T1000 (cell line): ENCODE data around the gene CTTNBP2NL.
A peak's percentile ranks its signal among the peaks of the same experiment; 100 is the strongest.
"Not testable (repeated sequence)": the region's sequence is repeated elsewhere in the genome, so short reads cannot be mapped to it uniquely, and the experiment has no call there.

Experiments used
- DNase-seq: peaks from one replicate; lab custom pipeline; 2025; ENCODE audit warnings: mixed read lengths; lab: John Stamatoyannopoulos, UW

Gene CTTNBP2NL

DNA sequence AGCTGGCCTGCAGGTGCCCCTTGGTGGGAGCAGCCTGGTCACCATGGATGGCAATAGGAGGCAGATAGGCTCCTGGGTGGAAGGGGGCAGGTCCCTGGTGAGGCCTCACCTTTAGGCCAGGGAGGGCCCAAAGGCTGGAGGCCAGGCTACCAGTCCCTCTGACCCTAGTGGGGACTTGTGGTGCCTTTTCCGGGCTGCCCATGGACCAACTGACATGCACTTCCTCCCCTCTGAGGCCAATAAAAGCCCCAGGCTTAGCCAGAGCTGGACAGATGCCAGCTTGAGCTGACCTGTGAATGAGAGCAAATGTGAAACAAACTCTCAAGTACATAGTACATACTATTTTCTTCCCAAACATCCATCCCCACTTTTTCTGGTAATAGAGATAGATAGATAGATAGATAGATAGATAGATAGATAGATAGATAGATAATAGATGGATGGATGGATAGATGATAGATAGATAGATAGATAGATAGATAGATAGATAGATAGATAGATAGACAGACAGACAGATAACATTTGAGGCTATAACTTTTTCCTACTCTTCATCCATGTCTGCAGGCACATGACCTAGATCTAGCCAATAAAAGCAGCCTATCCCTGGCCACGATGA lies 9.2 kb upstream of the CTTNBP2NL start:
- DNase-seq = no peak

DNA sequence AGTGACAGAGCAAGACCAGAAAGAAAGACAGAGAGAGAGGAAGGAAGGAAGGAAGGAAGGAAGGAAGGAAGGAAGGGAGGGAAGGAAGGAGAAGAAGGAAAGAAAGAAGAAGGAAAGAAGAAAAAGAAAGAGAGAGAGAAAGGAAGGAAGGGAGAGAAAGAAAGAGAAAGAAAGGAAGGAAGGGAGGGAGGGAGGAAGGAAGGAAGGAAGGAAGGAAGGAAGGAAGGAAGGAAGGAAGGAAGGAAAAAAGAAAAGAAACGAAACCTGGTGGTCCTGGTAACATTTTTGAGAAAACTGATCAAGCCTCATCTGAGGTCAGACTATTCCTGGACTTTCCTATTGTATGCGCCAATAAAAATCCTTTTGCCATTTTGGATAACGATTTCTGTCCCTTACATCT lies 8.2 kb upstream of the CTTNBP2NL start:
- no peak for DNase-seq

DNA sequence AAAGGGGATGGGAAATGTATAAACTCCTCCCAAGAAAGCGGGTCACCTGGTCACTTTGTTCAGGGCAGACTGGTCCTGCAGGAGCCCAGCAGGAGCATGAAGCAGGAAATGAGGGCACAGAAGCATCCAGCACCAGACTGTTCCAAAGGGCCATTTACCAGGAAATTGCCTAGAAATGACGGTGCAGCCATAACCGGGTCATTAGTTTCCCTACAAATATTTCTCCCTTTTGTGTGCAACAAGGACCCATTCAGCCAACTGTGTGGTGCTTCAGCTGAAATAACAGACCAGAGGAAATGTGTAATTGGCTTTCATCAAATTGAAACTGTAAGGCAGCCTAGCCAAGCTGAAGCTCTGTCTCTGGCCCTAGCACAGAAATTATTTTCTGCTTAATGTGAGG lies 7.6 kb upstream of the CTTNBP2NL start:
- DNase-seq = no peak

DNA sequence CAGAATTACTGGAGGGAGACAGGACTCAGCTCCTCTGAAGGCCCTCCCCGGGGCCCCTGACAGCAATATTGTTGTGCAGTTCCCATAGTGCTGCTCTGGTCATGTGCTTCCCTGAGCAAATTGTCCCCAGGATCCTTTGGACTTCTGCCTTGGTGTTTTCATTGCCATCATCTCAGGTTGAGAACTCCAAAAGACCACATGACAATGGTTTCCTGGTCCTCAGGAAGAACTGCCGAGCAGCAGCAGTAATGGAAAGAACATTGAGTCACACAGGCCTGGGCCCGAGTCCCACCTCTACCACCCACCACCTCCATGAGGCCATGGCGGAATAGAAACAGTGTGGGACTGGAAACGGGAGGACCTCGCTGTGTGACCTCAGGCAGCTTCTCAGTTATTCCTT lies 6.3 kb upstream of the CTTNBP2NL start:
- no peak for DNase-seq

DNA sequence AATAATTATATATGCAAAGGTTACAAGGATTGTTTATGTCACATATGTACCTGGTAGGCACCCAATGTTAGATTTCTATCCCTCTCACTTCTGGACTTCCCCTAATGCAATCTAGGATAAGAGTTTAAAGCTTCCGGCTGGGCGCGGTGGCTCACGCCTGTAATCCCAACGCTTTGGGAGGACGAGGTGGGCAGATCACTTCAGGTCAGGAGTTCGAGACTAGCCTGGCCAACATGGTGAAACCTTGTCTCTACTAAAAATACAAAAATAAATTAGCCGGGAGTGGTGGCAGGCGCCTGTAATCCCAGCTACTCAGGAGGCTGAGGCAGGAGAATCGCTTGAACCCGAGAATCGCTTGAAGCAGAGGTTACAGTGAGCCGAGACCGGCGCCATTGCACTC lies 5.7 kb upstream of the CTTNBP2NL start:
- DNase-seq = not testable (repeated sequence)

DNA sequence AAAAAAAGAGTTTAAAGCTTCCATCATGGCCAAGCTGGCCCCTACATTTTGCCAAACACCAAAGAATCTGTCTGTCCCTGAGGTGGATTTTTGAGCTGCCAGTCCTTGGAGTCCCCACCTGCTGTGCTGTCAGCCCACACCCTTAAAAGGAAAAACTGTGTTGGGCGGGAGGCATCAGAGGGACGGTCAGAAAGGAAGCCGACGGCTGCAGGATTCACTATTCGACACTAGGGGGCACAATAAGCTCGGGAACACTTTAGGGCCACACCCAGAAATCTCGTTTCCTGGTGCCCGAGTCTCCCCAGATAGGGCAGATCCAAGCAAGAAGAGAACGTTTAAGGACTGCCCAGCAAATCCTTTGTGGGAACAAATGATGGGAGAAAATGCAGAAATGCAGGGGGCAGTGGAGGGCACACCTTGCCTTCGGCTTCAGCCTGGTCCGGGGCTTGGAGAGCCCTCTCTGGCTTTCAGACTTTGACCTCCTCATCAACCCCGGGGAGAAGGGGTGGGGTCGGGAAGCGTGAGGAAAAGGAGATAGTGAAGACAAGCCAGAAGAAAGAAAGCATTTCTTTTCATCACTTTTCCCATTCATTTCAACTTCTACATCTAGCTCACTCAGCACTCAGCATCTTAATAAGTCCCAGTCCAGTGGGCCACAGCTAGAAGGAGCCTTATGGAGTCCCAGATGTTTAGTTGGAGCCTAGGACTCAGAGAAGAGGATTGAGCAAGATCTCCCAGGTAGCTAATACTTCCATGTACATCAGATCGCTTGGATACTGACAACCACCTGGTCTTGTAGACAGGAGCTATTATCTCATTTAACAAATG lies 5.0 kb upstream of the CTTNBP2NL start:
- DNase-seq = peak; percentile 82

DNA sequence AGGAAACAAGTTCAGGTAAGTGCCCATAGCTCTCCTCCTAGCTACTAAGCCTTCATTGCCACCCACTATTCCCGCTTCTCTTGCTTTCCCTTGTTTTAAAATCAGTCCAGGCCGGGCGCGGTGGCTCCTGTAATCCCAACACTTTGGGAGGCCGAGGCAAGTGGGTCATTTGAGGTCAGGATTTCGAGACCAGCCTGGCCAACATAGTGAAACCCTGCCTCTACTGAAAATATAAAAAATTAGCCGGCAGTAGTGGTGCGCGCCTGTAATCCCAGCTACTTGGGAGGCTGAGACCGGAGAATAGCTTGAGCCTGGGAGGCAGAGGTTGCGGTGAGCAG lies 4.4 kb upstream of the CTTNBP2NL start:
- no peak for DNase-seq

DNA sequence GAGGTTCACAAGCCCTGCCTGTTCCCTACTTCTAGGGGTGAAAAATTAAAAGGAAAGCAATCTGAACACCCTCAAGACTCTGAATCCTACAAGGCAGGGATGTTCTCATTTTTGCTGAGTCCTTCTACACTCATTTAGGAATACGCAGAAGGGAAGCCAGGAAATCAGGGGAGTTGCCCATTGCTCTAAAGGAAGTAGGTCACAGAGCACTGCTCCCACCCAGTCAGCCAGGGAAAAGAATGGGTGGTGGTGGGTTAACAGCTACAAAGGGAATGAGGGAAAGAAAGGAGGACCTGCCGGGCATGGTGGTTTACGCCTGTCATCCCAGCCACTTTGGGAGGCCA lies 2.4 kb upstream of the CTTNBP2NL start:
- DNase-seq = no peak

DNA sequence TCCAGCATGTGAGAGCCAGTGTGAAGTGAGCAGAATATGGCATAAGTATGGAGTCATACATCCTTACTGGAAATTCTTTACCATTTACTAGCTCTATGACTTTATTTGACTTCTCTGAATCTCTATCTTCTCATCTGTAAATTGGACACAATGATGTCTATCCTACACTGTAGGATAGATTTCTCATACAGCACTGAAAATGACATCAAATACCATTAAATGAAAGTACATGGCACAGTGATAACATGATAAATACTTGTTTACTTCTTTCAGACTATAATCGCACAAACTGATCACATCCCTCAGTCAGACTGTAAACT lies 1.3 kb upstream of the CTTNBP2NL start:
- DNase-seq = no peak

DNA sequence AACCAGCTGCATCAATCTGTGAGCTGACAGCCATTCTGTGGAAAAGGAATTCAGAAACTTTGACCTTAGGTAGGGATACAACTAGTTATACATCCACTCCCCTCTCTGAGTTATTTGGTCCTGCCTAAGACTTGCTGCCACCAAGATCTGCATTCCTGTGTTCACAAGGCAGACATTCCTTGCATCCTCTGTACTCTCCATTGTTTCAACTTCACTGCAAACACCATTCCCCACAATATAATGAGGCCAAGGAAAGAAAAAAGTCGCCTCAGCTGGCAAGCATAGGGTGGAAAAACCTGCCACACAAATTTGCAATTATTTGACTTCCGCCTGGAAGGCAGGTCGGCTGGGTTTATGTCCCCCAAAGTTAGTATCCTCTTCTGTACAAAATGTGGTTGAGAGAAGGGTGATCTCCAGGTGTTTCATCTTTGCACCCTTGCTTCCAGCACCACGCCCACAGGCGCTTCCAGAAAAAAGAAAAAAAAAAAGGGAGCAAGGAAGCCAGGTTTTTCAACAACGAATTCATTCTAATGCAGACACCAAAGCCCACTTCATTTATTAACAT lies 676 bp upstream of the CTTNBP2NL start:
- DNase-seq = no peak

DNA sequence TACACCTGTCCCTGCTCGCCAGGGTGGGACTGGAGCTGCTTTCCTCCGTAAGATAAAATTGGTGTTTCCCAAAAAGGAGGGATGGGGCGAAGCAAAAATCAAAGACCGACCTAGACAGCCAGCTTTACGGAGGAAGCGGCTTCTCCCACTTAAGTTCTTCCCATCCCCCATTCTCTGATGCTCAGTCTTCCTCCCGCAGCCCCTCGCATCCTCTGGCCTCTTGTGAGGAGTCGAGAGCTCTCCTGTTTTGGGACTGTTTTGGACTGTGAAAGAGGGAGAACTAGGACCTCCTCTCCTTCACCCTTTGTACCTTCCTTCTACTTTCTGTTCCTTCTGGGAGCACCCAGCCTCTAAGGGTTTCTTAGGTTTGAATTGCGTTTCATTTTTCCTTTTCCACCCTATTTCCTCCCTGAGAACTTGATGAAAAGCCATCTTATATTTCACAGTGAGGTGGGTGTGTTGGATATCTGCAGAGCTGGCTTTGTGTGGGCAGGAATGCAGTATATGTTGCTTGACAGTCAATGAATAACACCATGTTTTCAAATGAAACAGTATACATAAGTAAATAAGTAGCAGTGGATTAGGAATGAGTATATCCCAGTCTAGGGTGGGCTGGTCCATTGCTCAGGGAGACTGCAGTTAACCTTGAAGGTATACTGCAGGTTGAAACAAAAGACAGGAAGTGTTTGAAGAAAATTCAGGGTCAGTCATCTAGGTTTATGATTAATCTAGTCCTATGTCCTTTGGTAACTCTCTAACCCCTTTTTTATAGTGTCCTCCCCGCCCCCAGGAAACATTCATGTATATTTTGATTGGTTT lies 848 bp downstream of the CTTNBP2NL start:
- no peak for DNase-seq

DNA sequence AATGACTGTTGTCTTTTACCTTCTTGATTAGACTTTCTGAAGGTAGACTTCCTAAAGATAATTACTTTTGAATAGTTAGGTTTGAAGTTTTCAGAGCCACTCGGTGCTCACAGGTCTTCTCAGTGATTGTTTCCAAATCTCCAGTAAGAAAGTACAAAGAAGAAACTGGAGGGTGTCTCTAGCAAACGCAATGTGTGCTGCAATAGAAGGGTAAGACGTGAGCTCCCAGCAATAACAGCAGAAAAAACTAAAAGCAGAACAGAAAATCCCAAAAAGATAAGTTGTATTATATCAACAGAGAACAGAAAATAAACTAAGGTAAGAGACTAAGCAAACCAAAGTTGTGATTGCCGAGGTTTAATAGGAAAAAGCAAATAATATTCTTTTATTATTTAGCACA lies 1.8 kb downstream of the CTTNBP2NL start:
- no peak for DNase-seq

DNA sequence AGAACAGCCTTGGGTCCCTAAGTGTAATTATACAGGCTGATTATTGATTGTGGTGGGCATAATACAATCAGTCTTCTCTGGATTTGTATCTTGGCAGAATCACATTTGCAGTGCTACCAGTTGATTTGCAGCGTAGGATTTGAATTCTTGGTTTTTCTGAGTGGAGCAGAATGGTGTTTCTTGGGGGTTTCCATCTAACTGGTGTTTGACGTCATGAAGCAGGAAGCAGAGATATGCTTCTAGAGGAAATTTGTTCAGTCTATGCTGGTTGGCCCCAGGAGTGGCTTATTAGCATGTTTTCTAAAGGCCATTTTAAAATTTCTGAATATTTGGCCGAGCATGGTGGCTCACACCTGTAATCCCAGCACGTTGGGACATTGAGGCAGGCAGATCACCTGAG lies 3.4 kb downstream of the CTTNBP2NL start:
- DNase-seq = no peak

DNA sequence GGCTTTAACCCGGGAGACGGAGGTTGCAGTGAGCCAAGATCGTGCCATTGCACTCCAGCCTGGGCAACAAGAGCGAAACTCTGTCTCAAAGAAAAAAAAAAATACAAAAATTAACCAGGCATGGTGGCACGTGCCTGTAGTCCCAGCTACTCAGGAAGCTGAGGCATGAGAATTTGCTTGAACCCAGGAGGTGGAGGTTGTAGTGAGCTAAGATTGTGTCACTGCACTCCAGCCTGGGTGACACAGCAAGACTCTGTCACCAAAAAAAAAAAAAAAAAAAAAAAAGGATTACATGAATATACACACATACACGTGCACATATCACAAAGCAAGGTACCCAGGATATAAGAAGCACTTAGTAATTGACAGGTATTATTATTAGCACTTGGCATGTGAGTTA lies 4.7 kb downstream of the CTTNBP2NL start:
- DNase-seq = not testable (repeated sequence)

DNA sequence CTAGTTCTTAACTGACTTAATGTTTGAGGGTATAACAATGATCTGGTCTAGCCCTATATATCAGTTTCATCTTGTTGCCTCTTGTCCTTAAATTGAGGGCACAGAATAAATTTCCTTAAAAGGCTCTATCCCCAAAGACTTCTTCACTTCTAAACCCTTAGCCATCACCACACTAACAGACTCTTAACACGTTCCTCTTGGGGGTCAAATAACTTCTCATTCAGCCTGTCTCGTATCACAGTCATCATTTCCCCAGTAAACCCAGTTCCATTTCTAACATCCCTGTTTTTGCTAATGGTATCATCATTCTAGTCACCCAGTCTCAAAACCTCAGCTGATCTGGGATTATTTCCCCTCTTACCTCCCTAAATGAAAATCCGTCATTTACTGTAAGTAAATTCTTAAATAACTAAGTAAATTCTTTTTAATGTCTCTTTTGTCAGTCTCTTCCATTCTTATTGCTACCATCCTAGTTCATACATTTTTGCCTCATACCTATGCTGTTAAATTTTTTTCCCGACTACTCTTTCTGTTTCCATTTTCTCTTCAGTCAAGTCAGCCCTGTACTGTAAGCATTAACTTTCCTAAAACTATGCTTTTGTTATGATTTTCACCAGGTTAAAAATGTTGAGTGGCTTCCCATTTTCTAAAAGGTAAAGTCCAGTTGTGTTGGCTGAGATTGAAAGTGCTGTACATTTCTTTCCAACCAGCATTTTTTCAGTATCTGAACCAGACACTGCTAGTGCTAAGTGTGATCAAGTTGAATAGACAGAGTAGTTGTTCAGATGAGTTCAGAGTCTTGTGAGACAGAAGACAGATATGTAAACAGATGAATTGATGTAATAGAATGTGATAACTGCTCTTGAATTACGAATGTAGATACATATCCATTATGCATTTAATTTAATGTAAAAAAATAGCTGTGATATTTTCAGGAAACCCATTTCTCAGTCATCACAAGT lies 6.9 kb downstream of the CTTNBP2NL start:
- no peak for DNase-seq

DNA sequence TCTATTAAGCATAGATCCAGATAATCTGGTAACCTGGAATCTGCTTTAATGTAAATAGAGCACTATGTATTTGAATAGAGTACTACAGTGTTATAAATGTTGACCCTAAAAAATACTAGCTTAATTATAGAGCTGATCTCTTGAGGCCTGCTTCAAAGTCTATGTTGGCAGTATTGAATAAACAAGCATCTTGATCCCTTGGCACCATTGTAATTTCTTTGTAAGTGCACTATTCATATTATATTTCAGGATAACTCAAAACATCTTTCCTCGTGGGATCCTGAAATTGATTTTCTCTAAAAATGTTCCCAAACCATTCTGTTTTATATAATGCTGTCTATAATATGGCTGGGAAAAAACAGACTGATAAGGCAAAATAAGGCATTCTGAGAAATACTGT lies 10.8 kb downstream of the CTTNBP2NL start:
- no peak for DNase-seq

DNA sequence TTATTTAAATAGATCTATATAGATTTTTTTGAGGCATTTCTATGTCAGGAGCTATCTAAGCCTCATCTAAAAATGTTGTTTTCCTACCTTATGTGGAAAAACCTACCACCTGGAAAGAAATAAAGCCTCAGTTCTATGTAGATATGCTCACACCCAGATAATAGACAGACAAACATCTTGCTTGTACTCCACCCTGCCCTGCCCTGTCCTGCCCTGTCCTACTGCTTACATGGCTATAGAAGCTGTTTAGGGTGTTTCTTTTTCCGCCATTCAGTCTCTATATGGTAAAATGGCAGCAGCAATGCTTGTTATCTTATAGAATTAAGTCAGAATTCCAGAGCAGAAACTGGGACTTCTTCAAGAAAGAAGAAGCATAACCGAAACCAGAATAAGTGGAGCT lies 13.4 kb downstream of the CTTNBP2NL start:
- no peak for DNase-seq

DNA sequence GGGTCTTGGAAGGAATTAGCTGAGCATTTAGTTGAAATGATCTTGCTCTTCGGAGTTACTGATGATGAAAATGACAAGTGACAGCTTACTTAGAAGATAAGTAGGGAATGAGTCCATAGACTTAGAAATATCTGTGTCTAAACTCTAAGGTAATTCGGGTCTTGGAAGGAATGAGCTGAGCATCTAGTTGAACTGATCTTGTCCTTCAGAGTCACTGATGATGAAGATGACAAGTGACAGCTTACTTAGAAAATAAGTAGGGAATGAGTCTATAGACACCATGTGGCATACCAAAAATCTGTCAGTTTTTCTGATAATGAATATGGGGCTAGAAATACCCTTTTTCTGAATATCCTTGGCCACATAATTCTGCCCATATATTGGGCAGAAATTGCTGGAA lies 14.7 kb downstream of the CTTNBP2NL start:
- no peak for DNase-seq

DNA sequence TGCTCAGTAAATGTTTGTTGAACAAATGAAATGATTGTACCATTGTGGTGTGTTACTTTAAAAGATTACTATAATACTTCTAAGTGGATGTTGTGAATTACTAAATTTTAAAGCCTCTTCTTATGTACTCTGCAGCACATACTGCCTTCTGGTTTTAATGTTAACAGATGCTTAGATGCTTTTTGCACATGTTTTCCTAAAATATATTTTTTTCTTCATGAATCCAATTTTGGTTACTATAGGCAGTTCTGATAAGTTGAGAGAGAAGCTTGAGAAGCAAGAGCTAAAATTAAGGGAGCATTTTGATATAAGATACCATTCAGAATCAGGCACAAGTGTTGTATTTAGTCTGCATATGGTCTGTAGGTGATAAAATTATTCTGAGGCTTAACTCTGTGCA lies 21.3 kb downstream of the CTTNBP2NL start:
- DNase-seq = no peak

DNA sequence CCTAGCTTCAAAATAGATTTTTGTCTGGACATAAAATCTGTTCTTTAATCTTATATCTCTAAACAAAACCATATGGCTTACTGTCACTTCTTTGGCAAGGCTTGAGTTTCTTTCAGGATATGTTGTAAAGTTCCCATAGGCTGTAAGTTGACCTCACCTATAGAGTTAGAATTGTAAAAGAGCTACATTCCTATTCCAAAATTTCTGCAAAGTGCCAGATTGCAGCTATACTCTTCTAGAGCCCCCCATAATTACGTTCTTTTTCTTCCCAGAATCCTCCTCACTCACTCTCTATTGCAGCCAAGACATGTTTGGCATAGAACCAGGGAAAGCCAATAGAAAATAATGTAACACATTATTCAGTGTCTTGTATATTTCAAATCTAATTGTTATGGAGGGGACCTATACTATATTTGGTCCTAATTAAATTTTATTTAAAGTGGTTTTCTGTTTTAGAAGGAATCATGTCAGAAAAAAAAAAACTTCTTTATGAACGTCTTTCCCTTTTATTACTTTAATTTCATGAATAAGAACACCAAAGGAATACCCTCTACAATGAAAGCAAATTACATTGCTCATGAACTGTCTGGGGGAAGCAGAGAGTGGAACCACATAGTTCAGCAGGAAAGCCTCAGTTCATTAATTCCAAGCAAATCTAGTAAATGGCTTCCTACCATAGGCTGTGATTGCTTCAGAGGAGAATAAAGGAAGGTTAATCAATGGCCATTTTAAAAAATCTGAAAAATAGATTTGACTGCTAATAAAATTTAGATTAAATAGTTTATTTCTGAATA lies 22.3 kb downstream of the CTTNBP2NL start:
- DNase-seq = no peak

DNA sequence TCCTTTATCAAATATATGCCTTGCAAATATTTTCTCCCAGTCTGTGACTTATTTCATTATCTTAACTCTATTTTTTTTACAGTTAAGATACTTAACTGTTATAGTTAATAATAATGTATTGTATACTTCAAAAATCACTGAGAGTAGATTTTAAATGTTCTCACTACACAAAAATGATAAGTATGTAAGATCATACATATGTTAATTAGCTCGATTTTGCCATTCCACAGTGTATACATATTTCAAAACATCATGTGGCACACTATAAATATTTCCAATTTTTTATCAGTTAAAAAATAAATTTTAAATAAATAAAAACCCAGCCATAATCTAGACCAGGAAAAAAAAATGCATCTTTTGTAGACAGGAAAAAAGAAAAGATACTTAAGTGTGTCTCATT lies 27.2 kb downstream of the CTTNBP2NL start:
- no peak for DNase-seq
